Activated naive CD4-positive, alpha-beta T cell treated with anti-CD3 and anti-CD28 coated beads, Interleukin-2, amount 50 U/mL, for 24 hours (primary cell): ENCODE data around the gene PFAS.
A peak's percentile ranks its signal among the peaks of the same experiment; 100 is the strongest.

Source experiments
- H3K27ac Mint-ChIP-seq: one replicate; pipeline ENCODE4 v1.8.0; 2021; ENCODE audit warnings: mild to moderate bottlenecking, mixed read lengths
- H3K27me3 Mint-ChIP-seq: one replicate; pipeline ENCODE4 v1.8.0; 2021; ENCODE audit warnings: mixed read lengths
- H3K36me3 Mint-ChIP-seq: one replicate; pipeline ENCODE4 v1.8.0; 2021; ENCODE audit warnings: mixed read lengths
- H3K4me1 Mint-ChIP-seq: one replicate; pipeline ENCODE4 v1.8.0; 2021; ENCODE audit warnings: mixed read lengths
- H3K4me3 Mint-ChIP-seq: one replicate; pipeline ENCODE4 v1.8.0; 2021; ENCODE audit warnings: mild to moderate bottlenecking, mixed read lengths
- H3K9me3 Mint-ChIP-seq: one replicate; pipeline ENCODE4 v1.8.0; 2021; ENCODE audit warnings: mixed read lengths

The PFAS gene

GRCh38 chr17:8310601-8311123 is 61.6 kb downstream of the PFAS start:
- Mint-ChIP-seq H3K27ac (no peak overlapping the region), H3K36me3 (no peaks in the 10 kb centered on the region), H3K27me3 (peaks cover 4% of the 10 kb centered on the region), H3K4me1 (no peaks in the 10 kb centered on the region), H3K9me3 (no peaks in the 10 kb centered on the region), H3K4me3 (no peak overlapping the region)

- Mint-ChIP-seq H3K9me3 (no peaks in the 10 kb centered on the region), H3K4me3 (no peak overlapping the region), H3K27ac (peak overlapping the region; percentile 51), H3K27me3 (peaks cover 7% of the 10 kb centered on the region), H3K36me3 (no peaks in the 10 kb centered on the region), H3K4me1 (no peaks in the 10 kb centered on the region)
These were observed 62.2 kb downstream of the PFAS start for GRCh38 chr17:8311131-8311790.

- Mint-ChIP-seq H3K27me3 (peaks cover 7% of the 10 kb centered on the region), H3K9me3 (no peaks in the 10 kb centered on the region), H3K4me3 (no peak overlapping the region), H3K27ac (no peak overlapping the region), H3K36me3 (no peaks in the 10 kb centered on the region), H3K4me1 (no peaks in the 10 kb centered on the region)
These were observed 63.2 kb downstream of the PFAS start for GRCh38 chr17:8312251-8312650.

GRCh38 chr17:8312726-8313600 is 63.9 kb downstream of the PFAS start:
- H3K36me3 Mint-ChIP-seq, result no peaks in the 10 kb centered on the region
- no peak overlapping the region for H3K27ac Mint-ChIP-seq
- no peaks in the 10 kb centered on the region for H3K4me1 Mint-ChIP-seq

GRCh38 chr17:8314797-8315763 is 66.0 kb downstream of the PFAS start:
- H3K27me3 Mint-ChIP-seq, result peaks cover 7% of the 10 kb centered on the region
- H3K4me3 Mint-ChIP-seq, result no peak overlapping the region
- H3K4me1 Mint-ChIP-seq, result no peaks in the 10 kb centered on the region
- no peak overlapping the region for H3K27ac Mint-ChIP-seq
- no peaks in the 10 kb centered on the region for H3K36me3 Mint-ChIP-seq
- H3K9me3 Mint-ChIP-seq, result no peaks in the 10 kb centered on the region

More at GRCh38 chr17:8312726-8313600, 63.9 kb downstream of the PFAS start:
- H3K27me3 Mint-ChIP-seq, result peaks cover 7% of the 10 kb centered on the region
- no peak overlapping the region for H3K4me3 Mint-ChIP-seq
- H3K9me3 Mint-ChIP-seq, result no peaks in the 10 kb centered on the region

- Mint-ChIP-seq H3K27ac (no peak overlapping the region), H3K27me3 (peaks cover 7% of the 10 kb centered on the region), H3K4me3 (no peak overlapping the region)
These were observed 66.7 kb downstream of the PFAS start for GRCh38 chr17:8315764-8316217.

DNA sequence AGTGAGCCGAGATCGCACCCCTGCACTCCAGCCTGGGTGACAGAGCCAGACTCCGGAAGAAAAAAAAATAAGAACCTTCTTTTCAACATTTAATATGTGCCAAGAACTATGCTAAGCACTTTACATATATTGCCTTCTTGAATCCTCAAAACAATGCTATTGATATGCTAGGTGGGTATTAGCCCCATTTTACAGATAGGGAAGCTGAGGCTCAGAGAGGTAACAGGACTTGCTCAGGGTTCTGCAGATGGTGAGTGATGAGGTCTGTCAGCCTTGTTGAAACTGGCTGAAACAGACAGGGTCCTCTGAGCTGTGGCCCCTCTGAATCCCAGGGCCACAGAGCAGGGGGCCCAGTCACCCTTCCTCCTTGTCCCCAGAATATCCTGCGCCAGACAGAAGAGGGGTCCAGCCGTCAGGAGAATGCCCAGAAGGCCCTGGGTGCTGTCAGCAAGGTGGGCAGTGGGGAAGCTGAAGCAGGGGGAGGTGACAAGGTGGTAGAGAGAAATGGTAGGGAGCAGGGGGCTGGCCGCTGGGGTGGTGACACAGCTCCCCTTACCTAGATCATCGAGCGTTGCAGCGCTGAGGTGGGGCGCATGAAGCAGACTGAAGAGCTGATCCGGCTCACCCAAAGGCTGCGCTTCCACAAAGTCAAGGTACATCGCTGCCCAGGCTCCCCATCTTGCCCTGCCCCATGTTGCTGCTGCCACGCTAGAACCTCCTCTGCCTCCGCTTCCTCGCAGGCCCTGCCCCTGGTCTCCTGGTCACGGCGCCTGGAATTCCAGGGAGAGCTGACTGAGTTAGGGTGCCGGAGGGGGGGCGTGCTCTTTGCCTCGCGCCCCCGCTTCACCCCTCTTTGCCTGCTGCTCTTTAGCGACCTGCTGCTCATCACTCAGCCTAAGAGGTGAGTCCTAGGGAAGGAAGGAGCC is 69.2 kb downstream of the PFAS start:
- H3K27ac Mint-ChIP-seq, result no peak overlapping the region
- peaks cover 7% of the 10 kb centered on the region for H3K27me3 Mint-ChIP-seq
- no peaks in the 10 kb centered on the region for H3K4me1 Mint-ChIP-seq
- no peaks in the 10 kb centered on the region for H3K36me3 Mint-ChIP-seq
- no peak overlapping the region for H3K4me3 Mint-ChIP-seq
- H3K9me3 Mint-ChIP-seq, result no peaks in the 10 kb centered on the region

More at GRCh38 chr17:8315764-8316217, 66.7 kb downstream of the PFAS start:
- Mint-ChIP-seq H3K4me1 (no peaks in the 10 kb centered on the region), H3K9me3 (no peaks in the 10 kb centered on the region), H3K36me3 (no peaks in the 10 kb centered on the region)
